Esophagus squamous epithelium (tissue), 4 donors: Measurements from ENCODE around the gene ASB8.

Experiments
- POLR2A ChIP-seq, 4 donors: fragments of 450-650 bp; IDR thresholded peaks; one replicate each; pipeline ENCODE4 v1.6.1; 2017; ENCODE audit warnings: antibody characterized with exemption in 4 of 4, mild to moderate bottlenecking in 4 of 4, moderate library complexity in 3 of 4
- TF ChIP-seq, protein P1 (sequence below), 6 experiments: fragments of 450-650 bp in 4 of 6; fragments of 200-600 bp in 2 of 6; sonication (generic) in 2 of 6; IDR thresholded peaks; one replicate each; pipeline ENCODE4 v1.5.1; 2016 to 2019; ENCODE audit warnings: antibody characterized with exemption in 6 of 6, mild to moderate bottlenecking in 4 of 6, moderate library complexity in 4 of 6

DNA sequence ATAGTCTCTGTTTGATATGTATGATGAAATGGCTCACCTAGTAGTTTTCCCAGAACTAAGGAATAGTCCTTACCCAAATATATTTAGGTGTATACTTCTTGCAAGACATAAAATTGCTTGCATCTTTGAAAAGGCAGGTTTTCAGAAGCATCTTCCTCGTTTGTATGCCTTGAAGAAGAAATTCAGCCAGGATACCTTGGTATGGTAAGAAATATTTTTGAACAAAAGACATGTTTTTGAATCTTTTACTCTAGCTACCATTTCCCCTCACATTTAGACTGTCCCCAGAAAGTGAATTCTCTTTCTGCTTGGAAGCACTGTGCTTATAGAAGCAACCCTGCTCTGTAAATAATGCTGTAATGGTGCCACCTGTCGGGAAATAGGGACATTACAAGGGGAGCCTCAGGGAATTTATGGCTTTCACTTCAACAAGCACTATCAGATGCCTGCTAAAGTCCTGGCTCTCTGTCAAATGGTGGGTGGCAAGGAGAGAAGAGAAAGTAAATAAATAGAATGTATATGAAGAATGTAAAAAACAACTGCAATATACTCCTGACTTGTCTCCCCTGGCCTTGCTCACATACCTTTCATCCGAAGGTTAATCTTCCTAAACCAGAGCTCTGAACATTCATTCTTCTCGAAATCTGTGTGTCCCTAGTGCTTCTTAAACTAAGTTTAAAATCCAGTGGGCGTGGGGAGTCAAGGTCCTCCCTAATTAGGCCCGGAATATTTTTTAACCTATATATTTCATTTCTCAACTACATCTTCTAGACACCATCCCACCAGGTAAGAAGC lies 32.2 kb upstream of the ASB8 start:
- TF ChIP-seq, protein P1, sequence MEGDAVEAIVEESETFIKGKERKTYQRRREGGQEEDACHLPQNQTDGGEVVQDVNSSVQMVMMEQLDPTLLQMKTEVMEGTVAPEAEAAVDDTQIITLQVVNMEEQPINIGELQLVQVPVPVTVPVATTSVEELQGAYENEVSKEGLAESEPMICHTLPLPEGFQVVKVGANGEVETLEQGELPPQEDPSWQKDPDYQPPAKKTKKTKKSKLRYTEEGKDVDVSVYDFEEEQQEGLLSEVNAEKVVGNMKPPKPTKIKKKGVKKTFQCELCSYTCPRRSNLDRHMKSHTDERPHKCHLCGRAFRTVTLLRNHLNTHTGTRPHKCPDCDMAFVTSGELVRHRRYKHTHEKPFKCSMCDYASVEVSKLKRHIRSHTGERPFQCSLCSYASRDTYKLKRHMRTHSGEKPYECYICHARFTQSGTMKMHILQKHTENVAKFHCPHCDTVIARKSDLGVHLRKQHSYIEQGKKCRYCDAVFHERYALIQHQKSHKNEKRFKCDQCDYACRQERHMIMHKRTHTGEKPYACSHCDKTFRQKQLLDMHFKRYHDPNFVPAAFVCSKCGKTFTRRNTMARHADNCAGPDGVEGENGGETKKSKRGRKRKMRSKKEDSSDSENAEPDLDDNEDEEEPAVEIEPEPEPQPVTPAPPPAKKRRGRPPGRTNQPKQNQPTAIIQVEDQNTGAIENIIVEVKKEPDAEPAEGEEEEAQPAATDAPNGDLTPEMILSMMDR (IDR thresholded peaks at IDR 0.05): peak; percentile 65 to 92 (median 88)
- TF ChIP-seq POLR2A (IDR thresholded peaks at IDR 0.05): no peak
